HG02798 (cell line): ENCODE data around the gene GOLGA8R.
"Not testable (repeated sequence)": the region's sequence is repeated elsewhere in the genome, so short reads cannot be mapped to it uniquely, and the experiment has no call there.

Experiments
- ATAC-seq: cut with Tn5 transposase; IDR thresholded peaks from one replicate; pipeline ENCODE4 v1.9.1; 2021; ENCODE audit warnings: mild to moderate bottlenecking; ENCODE audit not compliant: unreplicated experiment, poor library complexity

GOLGA8R gene

GRCh38 chr15:30414160-30414559 is at the start of gene GOLGA8R:
TSS of gene GOLGA8R (minus strand) at chr15:30414260. CDS start at chr15:30414162, 98 bp downstream.
- ATAC-seq: not testable (repeated sequence)

GRCh38 chr15:30463849-30464248 is 49.8 kb upstream of the GOLGA8R start:
- ATAC-seq: not testable (repeated sequence)

- ATAC-seq: not testable (repeated sequence)
Measured at GRCh38 chr15:30462176-30462575, 48.1 kb upstream of the GOLGA8R start.

- not testable (repeated sequence) for ATAC-seq
Measured at GRCh38 chr15:30452702-30453101, 38.6 kb upstream of the GOLGA8R start.

- ATAC-seq: not testable (repeated sequence)
Measured at GRCh38 chr15:30438348-30438747, 24.3 kb upstream of the GOLGA8R start.

GRCh38 chr15:30435878-30436277 is 21.8 kb upstream of the GOLGA8R start:
- not testable (repeated sequence) for ATAC-seq

- ATAC-seq: not testable (repeated sequence)
Measured at GRCh38 chr15:30420723-30421122, 6.7 kb upstream of the GOLGA8R start.

GRCh38 chr15:30407636-30408035 is 6.4 kb downstream of the GOLGA8R start:
- ATAC-seq: not testable (repeated sequence)

GRCh38 chr15:30398988-30399387 is 15.1 kb downstream of the GOLGA8R start:
- ATAC-seq: peak; percentile 50

GRCh38 chr15:30393664-30393991 is 20.4 kb downstream of the GOLGA8R start:
- not testable (repeated sequence) for ATAC-seq

GRCh38 chr15:30392766-30393663 is 21.0 kb downstream of the GOLGA8R start, which contains the start of gene CHRFAM7A:
TSS of gene CHRFAM7A (minus strand) at chr15:30393540. CDS start at chr15:30383351, 10,189 bp downstream.
- not testable (repeated sequence) for ATAC-seq

- not testable (repeated sequence) for ATAC-seq
Measured at GRCh38 chr15:30386318-30386887, 27.7 kb downstream of the GOLGA8R start.

- ATAC-seq: not testable (repeated sequence)
Measured at GRCh38 chr15:30377082-30377413, 37.0 kb downstream of the GOLGA8R start.

GRCh38 chr15:30376375-30377081 is 37.5 kb downstream of the GOLGA8R start:
- not testable (repeated sequence) for ATAC-seq

- ATAC-seq: not testable (repeated sequence)
Measured at GRCh38 chr15:30375872-30376271, 38.2 kb downstream of the GOLGA8R start.

- not testable (repeated sequence) for ATAC-seq
Measured at GRCh38 chr15:30374862-30375261, 39.2 kb downstream of the GOLGA8R start.

- ATAC-seq: not testable (repeated sequence)
Measured at GRCh38 chr15:30368271-30368670, 45.8 kb downstream of the GOLGA8R start.

GRCh38 chr15:30367246-30367645 is 46.8 kb downstream of the GOLGA8R start:
- not testable (repeated sequence) for ATAC-seq

GRCh38 chr15:30361404-30361803 is 52.7 kb downstream of the GOLGA8R start:
- not testable (repeated sequence) for ATAC-seq

GRCh38 chr15:30360990-30361389 is 53.1 kb downstream of the GOLGA8R start:
- not testable (repeated sequence) for ATAC-seq

GRCh38 chr15:30355043-30355442 is 59.0 kb downstream of the GOLGA8R start:
- ATAC-seq: not testable (repeated sequence)
